K562 (cell line): ENCODE results near the gene ZBTB7A. TPM values are rescaled to one million over a fixed set of nuclear protein-coding genes. Genes with fewer than 3 reads are reported as not detected.
A peak's percentile ranks its signal among the peaks of the same experiment; 100 is the strongest.

ENCODE experiments used
- ARNT ChIP-seq, 2 experiments: fragments of 450-650 bp; IDR thresholded peaks; 2 replicates each; pipeline ENCODE4 v1.6.1; 2016; ENCODE audit warnings: mild to moderate bottlenecking in 1 of 2
- BCOR ChIP-seq: fragments of 450-650 bp; IDR thresholded peaks from 2 replicates; pipeline ENCODE4 v1.6.1; 2016
- CTCFL ChIP-seq: IDR thresholded peaks from 2 replicates; pipeline ENCODE4 v1.6.1; 2011; ENCODE audit warnings: borderline replicate concordance, low read depth, mild to moderate bottlenecking, moderate library complexity, low read length; ENCODE audit not compliant: insufficient read depth, poor library complexity, severe bottlenecking
- CXXC5 ChIP-seq: fragments of 250-450 bp; sonication (Bioruptor Pico); IDR thresholded peaks from 2 replicates; pipeline ENCODE4 v1.8.0; 2022; ENCODE audit warnings: inconsistent platforms, mild to moderate bottlenecking, moderate library complexity
- HLTF ChIP-seq: fragments of 450-650 bp; IDR thresholded peaks from 2 replicates; pipeline ENCODE4 v1.6.1; 2016
- NCOR1 ChIP-seq: fragments of 450-650 bp; IDR thresholded peaks from 2 replicates; pipeline ENCODE4 v1.6.1; 2016; ENCODE audit warnings: mild to moderate bottlenecking, moderate library complexity
- PHB ChIP-seq: fragments of 250-450 bp; sonication (Bioruptor Pico); IDR thresholded peaks from 2 replicates; pipeline ENCODE4 v1.5.0; 2021
- POLR2A ChIP-seq: fragments of 450-650 bp; conservative IDR thresholded peaks from 2 replicates; pipeline ENCODE4 v1.6.1; 2016
- POLR2AphosphoS5 ChIP-seq: IDR thresholded peaks from 2 replicates; pipeline ENCODE4 v1.6.1; 2011; ENCODE audit warnings: mild to moderate bottlenecking, low read depth, low read length, moderate library complexity; ENCODE audit not compliant: control insufficient read depth, insufficient read depth
- RFX7 ChIP-seq: fragments of 250-450 bp; sonication (Bioruptor Pico); IDR thresholded peaks from 2 replicates; pipeline ENCODE4 v1.5.1; 2021; ENCODE audit warnings: mild to moderate bottlenecking
- SMAD1 ChIP-seq: fragments of 150-350 bp; IDR thresholded peaks from 2 replicates; pipeline ENCODE4 v1.6.1; 2014; ENCODE audit warnings: low read length, low read depth; ENCODE audit not compliant: partially characterized antibody
- TAF15 ChIP-seq: fragments of 200-400 bp; formaldehyde crosslinking; IDR thresholded peaks from 2 replicates; pipeline ENCODE4 v1.6.1; 2017; ENCODE audit warnings: mild to moderate bottlenecking, low read depth, low read length, moderate library complexity
- TAL1 ChIP-seq: fragments of 450-650 bp; IDR thresholded peaks from 2 replicates; pipeline ENCODE4 v1.6.1; 2016; ENCODE audit warnings: mild to moderate bottlenecking
- THRAP3 ChIP-seq: fragments of 450-650 bp; IDR thresholded peaks from 2 replicates; pipeline ENCODE4 v1.6.1; 2016; ENCODE audit warnings: mild to moderate bottlenecking, inconsistent platforms, borderline replicate concordance
- TOE1 ChIP-seq, 2 experiments: fragments of 450-650 bp in 1 of 2; sonication (generic) in 1 of 2; formaldehyde crosslinking in 1 of 2; IDR thresholded peaks; 2 replicates each; pipeline versions ENCODE4 v1.7.1 to v1.8.0; 2016 to 2022; ENCODE audit warnings: borderline replicate concordance in 2 of 2, mild to moderate bottlenecking in 2 of 2, antibody characterized with exemption in 1 of 2, inconsistent platforms in 1 of 2, low read depth in 1 of 2, missing genetic modification reagents in 1 of 2, moderate library complexity in 1 of 2
- ZBTB33 ChIP-seq: sonication (generic); formaldehyde crosslinking; IDR thresholded peaks from 2 replicates; pipeline ENCODE4 v1.8.1; 2023; ENCODE audit warnings: mild to moderate bottlenecking, missing genetic modification reagents
- ZNF253 ChIP-seq: fragments of 250-450 bp; sonication (Bioruptor Pico); conservative IDR thresholded peaks from 2 replicates; pipeline ENCODE4 v1.6.1; 2021; ENCODE audit warnings: mild to moderate bottlenecking
- ZNF696 ChIP-seq: fragments of 250-450 bp; sonication (Bioruptor Pico); conservative IDR thresholded peaks from 2 replicates; pipeline ENCODE4 v1.4.0; 2020; ENCODE audit warnings: mild to moderate bottlenecking, moderate library complexity
- ZNF785 ChIP-seq: fragments of 250-450 bp; sonication (Bioruptor Pico); IDR thresholded peaks from 2 replicates; pipeline ENCODE4 v1.4.0; 2020; ENCODE audit warnings: mild to moderate bottlenecking
- polyA plus RNA-seq, 8 experiments: library from polyadenylated mRNA; depleted of rRNA in 4 of 8; stranded (reverse) in 5 of 8; unstranded in 3 of 8; fragments of >200 nt; fragmentation: Nextera tagmentation in 2 of 8; fragmentation: Illumina TruSeq in 1 of 8; extraction: Ambion mirVana in 2 of 8; extraction: Trizol in 1 of 8; gene quantifications; 2 replicates each; pipeline versions ENCODE4 v1.2.1 to v1.2.3, GENCODE V29; 2011 to 2014; ENCODE audit warnings: inconsistent platforms in 1 of 8, missing spikeins in 1 of 8
- total RNA-seq, 7 experiments: library from RNA; depleted of rRNA in 6 of 7; stranded (reverse); fragments of >200 nt in 6 of 7; fragmentation: Illumina TruSeq in 2 of 7; extraction: Trizol in 2 of 7; gene quantifications; 2 replicates each; pipeline versions ENCODE4 v1.2.1 to v1.2.3, GENCODE V29; 2011 to 2021; ENCODE audit warnings: low replicate concordance in 1 of 7
- TF ChIP-seq, protein P1 (sequence below): IDR thresholded peaks from 2 replicates; pipeline ENCODE4 v1.6.1; 2014; ENCODE audit warnings: antibody characterized with exemption
- TF ChIP-seq, protein P2 (sequence below): fragments of 450-650 bp; IDR thresholded peaks from 2 replicates; pipeline ENCODE4 v1.7.1; 2018; ENCODE audit warnings: mild to moderate bottlenecking, low read depth; ENCODE audit not compliant: partially characterized antibody

The ZBTB7A gene
- total and polyA plus RNA-seq, 9 of the 15 experiments (the other 6 are each of a cell fraction or from before 2014, with no cell fraction given) = 0.11 to 34.0 (median 4.6) TPM

DNA sequence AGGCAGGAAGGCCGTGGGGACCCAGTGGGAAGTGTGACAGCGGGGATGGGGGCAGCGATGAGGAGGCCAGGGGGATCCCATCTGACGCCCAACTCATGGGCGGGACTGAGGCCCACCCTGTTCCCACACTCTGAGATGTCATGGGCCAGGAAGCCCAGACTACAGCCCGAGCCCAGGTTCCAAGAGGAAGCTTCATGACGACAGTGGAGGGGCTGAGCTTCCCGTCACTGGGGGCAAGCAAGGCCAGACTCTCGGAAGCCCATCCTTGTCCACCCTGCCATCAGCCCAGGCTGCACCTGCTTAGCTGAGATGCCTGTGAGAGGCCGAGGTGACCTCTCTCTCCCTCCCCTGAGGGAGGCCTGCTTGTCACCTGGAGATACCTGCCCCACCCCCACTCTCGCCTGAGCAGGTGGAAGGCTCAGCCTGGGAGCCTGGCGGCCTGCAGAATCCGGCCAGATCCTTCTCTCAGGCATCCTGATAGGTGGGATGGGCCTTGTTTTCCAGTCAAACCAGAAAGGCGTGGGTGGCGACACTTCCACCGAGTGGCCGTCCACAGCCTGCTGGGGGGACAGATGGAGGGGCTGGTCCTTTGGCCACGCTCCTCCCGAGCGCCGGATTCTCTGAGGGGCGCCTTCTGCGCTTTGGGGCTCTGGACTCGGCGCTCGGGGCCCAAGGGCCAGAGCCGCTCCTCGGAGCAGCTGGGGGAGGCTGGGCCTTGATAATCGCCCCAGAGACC is 4.8 kb downstream of the ZBTB7A start (continued):
- TF ChIP-seq TAF15 (no peak), ZNF253 (no peak), ARNT (IDR thresholded peaks at IDR 0.05) (no peak), HLTF (no peak), CXXC5 (CRISPR knock-in tag) (no peak), ZNF785 (CRISPR knock-in tag) (no peak), ZBTB33 (peak; percentile 66), TOE1 (IDR thresholded peaks at IDR 0.05; ENCODE audit: borderline replicate concordance) (no peak), TOE1 (CRISPR knock-in tag; IDR thresholded peaks at IDR 0.05; ENCODE audit: borderline replicate concordance, low read depth) (no peak), POLR2AphosphoS5 (peak; percentile 52; the same call in 1 of the 2 replicates), NCOR1 (no peak), TAL1 (no peak), BCOR (peak; percentile 81), PHB (no peak), SMAD1 (no peak), RFX7 (CRISPR knock-in tag) (no peak), POLR2A (0 out of 2 replicates have a peak, but pooled peaks have one; percentile 24), THRAP3 (no peak), CTCFL (no peak), ZNF696 (CRISPR knock-in tag) (no peak)
- TF ChIP-seq, protein P1, sequence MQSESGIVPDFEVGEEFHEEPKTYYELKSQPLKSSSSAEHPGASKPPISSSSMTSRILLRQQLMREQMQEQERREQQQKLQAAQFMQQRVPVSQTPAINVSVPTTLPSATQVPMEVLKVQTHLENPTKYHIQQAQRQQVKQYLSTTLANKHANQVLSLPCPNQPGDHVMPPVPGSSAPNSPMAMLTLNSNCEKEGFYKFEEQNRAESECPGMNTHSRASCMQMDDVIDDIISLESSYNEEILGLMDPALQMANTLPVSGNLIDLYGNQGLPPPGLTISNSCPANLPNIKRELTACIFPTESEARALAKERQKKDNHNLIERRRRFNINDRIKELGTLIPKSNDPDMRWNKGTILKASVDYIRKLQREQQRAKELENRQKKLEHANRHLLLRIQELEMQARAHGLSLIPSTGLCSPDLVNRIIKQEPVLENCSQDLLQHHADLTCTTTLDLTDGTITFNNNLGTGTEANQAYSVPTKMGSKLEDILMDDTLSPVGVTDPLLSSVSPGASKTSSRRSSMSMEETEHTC = no peak
- TF ChIP-seq, protein P2, sequence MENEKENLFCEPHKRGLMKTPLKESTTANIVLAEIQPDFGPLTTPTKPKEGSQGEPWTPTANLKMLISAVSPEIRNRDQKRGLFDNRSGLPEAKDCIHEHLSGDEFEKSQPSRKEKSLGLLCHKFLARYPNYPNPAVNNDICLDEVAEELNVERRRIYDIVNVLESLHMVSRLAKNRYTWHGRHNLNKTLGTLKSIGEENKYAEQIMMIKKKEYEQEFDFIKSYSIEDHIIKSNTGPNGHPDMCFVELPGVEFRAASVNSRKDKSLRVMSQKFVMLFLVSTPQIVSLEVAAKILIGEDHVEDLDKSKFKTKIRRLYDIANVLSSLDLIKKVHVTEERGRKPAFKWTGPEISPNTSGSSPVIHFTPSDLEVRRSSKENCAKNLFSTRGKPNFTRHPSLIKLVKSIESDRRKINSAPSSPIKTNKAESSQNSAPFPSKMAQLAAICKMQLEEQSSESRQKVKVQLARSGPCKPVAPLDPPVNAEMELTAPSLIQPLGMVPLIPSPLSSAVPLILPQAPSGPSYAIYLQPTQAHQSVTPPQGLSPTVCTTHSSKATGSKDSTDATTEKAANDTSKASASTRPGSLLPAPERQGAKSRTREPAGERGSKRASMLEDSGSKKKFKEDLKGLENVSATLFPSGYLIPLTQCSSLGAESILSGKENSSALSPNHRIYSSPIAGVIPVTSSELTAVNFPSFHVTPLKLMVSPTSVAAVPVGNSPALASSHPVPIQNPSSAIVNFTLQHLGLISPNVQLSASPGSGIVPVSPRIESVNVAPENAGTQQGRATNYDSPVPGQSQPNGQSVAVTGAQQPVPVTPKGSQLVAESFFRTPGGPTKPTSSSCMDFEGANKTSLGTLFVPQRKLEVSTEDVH = no peak
